DOHH2 (cell line): ENCODE results near the gene UNC79.

Experiments used
- CTCF ChIP-seq: fragments of 200-600 bp; sonication (generic); IDR thresholded peaks from one replicate; pipeline ENCODE4 v1.5.1; 2014; ENCODE audit warnings: antibody characterized with exemption, mild to moderate bottlenecking, low read depth, low read length; ENCODE audit not compliant: poor library complexity, severe bottlenecking
- EZH2phosphoT487 ChIP-seq: fragments of 200-600 bp; sonication (generic); IDR thresholded peaks from 2 replicates; pipeline ENCODE4 v1.6.1; 2017; ENCODE audit warnings: borderline replicate concordance, mild to moderate bottlenecking, antibody characterized with exemption, low read length, moderate library complexity, mixed read lengths

GRCh38 chr14:93752980-93753561, 322.3 kb downstream of the UNC79 start:
- TF ChIP-seq CTCF (no peak), EZH2phosphoT487 (no peak)
